GM10248 (cell line): Measurements from ENCODE around the gene SLC24A4.

Source experiments
- CTCF ChIA-PET: fragments of 300-600 bp; sonication (Branson Sonifier 250); formaldehyde crosslinking; extraction: SDS; loops from one replicate; lab custom pipeline; 2021; ENCODE audit warnings: antibody characterized with exemption; lab: Yijun Ruan, JAX
- POLR2A ChIA-PET: fragments of 350-650 bp; sonication (Branson Sonifier 250); formaldehyde crosslinking; extraction: SDS; loops from one replicate; lab custom pipeline; 2020; ENCODE audit warnings: antibody characterized with exemption; lab: Yijun Ruan, JAX
- DNase-seq: peaks from one replicate; pipeline ENCODE4 v3.0.0; 2012; ENCODE audit errors: extremely low spot score
- TF ChIP-seq, protein P1 (sequence below): IDR thresholded peaks from 2 replicates; pipeline ENCODE4 v1.5.1; 2012; ENCODE audit warnings: mild to moderate bottlenecking, low read depth; ENCODE audit errors: extremely low read depth, missing control alignments, control extremely low read depth

The SLC24A4 gene

DNA sequence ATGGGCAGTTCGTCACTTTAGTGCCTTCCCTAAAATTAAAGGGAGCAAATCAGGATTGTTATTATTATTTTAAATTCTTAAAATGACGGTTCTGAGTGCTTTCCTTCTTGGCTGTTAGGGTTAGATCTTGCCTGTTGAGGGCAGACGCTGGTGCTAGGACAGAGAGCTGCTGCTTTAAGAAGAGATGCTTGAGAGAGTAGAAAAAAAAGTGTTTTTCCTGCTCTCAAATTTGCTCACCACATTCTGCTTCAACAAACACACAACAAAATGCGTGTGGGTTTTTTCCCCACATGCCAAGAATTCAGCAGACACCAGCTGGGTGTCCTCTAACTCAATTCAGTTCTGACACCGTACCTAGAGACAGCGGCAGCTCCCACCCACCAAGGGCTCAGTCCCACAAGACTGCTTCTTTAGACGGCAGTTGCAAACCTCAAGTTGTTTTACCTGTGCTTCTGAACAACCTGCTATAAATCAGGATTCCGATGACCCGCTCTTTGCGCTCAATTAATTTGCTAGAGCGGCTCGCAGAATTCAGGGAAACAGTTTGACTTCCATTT, 114.8 kb downstream of the SLC24A4 start:
- TF ChIP-seq, protein P1, sequence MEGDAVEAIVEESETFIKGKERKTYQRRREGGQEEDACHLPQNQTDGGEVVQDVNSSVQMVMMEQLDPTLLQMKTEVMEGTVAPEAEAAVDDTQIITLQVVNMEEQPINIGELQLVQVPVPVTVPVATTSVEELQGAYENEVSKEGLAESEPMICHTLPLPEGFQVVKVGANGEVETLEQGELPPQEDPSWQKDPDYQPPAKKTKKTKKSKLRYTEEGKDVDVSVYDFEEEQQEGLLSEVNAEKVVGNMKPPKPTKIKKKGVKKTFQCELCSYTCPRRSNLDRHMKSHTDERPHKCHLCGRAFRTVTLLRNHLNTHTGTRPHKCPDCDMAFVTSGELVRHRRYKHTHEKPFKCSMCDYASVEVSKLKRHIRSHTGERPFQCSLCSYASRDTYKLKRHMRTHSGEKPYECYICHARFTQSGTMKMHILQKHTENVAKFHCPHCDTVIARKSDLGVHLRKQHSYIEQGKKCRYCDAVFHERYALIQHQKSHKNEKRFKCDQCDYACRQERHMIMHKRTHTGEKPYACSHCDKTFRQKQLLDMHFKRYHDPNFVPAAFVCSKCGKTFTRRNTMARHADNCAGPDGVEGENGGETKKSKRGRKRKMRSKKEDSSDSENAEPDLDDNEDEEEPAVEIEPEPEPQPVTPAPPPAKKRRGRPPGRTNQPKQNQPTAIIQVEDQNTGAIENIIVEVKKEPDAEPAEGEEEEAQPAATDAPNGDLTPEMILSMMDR, result no peak
- CTCF ChIA-PET, result interaction anchor here (1.4 kb wide), 1 partner anchor 8 kb away, joined by 5 read pairs; no protein-coding TSS in a partner anchor
- DNase-seq, result no peak
- POLR2A ChIA-PET, result no interaction called here

DNA sequence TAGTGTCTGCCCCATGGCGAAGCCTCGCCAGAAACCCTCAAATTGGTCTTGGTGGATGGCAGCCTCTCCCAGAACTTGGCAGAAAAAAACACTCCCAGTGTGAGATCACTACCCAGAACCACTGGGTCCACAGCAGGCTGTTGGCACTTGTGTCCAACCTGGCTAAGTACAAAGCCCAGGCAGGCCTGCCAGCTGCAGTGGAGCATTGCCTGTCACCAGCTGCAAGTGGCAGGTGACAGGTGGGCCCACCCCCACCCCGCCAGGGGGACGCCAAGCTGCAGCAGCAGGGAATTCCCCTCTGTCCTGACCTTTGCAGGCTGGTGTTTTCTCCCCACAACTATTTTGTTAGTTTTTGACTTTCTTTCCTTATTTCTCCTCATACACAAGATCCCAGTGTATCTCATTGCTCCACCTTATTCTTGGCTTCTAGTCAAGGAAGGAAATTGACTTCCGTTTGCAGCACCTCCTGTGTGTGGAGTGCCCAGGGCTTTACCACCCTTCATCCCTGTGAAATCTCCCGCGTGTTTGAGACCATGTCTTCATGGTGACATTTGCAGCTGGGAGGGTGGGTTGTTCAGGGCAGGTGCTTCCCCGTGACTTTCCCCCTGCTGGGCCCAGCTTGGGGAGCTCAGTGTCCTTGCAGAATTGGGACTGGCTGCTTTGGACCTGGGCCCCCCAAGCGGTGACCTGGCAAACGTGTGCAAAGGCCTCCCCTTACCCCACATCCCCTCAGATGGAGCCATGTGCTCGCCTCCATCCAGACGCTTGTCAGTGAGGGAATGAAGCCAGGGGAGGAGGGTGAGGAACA, 116.8 kb downstream of the SLC24A4 start:
- CTCF ChIA-PET, result interaction anchor here (0.8 to 1.1 kb wide), 2 partner anchors 9 to 11 kb away, joined by 3 read pairs; no protein-coding TSS in a partner anchor
- POLR2A ChIA-PET, result interaction anchor here (0.6 kb wide), 1 partner anchor 302 kb away, joined by 7 read pairs; no protein-coding TSS in a partner anchor
- no peak for DNase-seq
- TF ChIP-seq, protein P1, result no peak

DNA sequence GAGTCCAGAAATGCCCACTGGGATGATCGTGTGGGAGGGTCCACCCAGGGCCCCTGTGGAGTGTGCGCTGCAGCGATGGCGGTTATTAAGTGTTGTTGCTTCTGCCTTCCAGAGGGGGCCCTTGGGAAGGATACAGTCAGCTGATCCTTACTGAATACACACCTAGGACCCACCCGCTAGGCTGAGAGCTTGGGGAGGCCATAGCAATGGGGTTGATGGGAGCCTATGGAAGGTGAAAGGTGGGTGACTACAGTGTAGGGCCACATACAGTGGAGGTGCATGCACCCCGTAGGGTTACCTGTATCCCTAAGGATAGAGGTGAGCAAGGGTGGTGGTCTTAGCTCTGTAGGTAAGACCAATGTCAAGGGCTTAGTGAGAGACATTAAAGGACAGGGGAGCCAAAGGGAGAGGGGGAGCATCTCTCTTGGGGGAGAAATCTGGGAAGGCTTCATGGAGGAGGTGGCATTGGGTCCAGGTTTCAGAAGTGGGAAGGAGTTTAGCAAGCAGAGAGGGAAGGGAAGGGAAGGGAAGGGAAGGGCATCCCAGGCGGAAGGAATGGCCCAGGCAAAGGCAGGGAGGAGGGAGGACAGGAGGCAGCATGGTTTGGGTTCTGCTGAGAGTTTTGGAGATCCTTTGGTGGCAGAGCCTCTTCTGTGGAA, 117.5 kb downstream of the SLC24A4 start:
- TF ChIP-seq, protein P1, result no peak
- ChIA-PET CTCF (interaction anchor here (0.8 to 1.1 kb wide), 2 partner anchors 8 to 12 kb away, joined by 3 read pairs; no protein-coding TSS in a partner anchor), POLR2A (interaction anchor here (0.6 kb wide), 1 partner anchor 301 kb away, joined by 7 read pairs; no protein-coding TSS in a partner anchor)
- DNase-seq, result no peak

DNA sequence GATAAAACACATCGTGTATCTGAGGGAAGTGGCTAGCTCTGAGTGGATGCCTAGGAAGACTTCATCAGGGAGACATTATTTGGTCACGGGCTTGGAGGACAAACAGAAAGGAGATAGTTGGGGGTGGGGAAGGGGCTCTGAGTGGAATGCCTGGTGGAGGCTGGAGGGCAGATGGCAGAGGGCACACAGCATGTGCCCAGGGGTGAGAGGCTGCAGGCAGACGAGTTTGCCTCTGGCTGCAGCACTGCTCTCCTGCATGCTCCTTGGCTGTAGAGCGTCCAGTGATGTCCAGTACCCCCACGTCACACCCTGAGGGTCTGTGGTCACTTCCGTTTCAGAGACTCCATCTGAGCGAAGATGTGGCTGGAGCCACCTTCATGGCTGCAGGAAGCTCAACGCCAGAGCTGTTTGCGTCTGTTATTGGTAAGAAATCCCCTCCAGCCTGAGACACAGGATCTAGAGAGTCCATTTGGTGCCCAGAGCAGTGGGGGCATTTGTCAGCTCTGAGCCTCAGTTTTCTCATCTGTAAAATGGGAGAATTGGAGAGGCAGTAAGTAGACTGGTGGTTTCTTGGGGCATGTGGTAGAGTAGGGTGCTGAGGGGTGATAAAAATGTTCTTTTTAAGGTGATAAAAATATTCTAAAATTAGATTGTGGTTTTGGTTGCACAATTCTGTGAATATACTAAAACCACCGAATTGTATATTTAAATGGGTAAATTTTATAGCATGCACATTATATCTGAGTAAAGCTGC, 119.0 kb downstream of the SLC24A4 start:
- TF ChIP-seq, protein P1, result no peak
- CTCF ChIA-PET, result interaction anchor here (1.3 kb wide), 1 partner anchor 12 kb away, joined by 4 read pairs; no protein-coding TSS in a partner anchor
- POLR2A ChIA-PET, result no interaction called here
- no peak for DNase-seq

DNA sequence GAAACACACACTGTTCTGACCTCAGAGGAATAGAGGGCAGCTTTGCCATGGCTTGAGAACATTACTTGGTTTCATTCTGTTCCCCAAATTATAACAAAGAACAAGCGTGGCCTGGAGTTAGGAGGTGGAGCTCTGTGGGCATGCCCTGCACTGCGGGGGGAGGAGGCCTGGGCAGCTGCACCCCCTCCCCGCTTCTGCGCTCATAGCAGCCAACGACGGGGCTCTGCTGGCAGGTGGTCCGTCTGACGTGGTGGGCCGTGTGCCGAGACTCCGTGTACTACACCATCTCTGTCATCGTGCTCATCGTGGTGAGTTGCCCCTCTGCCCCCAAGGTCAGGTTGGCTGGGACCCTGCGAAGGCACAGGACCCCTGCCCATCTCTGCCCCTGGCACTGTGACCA, 120.2 kb downstream of the SLC24A4 start:
- TF ChIP-seq, protein P1, result no peak
- CTCF ChIA-PET, result no interaction called here
- POLR2A ChIA-PET, result no interaction called here
- no peak for DNase-seq
